ES-I3 (cell line): Measurements from ENCODE around the gene CYP1B1.
A peak's percentile ranks its signal among the peaks of the same experiment; 100 is the strongest.
"Not testable (repeated sequence)": the region's sequence is repeated elsewhere in the genome, so short reads cannot be mapped to it uniquely, and the experiment has no call there.

Experiments
- H3K36me3 ChIP-seq: 2 replicates; pipeline ENCODE4 v1.6.1; 2013; ENCODE audit warnings: mild to moderate bottlenecking, low read length, control low read depth, moderate library complexity; ENCODE audit not compliant: insufficient read depth
- H3K4me1 ChIP-seq: 2 replicates; pipeline ENCODE4 v1.6.1; 2013; ENCODE audit warnings: mild to moderate bottlenecking, control low read depth, low read length; ENCODE audit not compliant: insufficient read depth
- H3K9ac ChIP-seq: 2 replicates; pipeline ENCODE4 v1.6.1; 2013; ENCODE audit warnings: low read depth, mild to moderate bottlenecking, low read length, moderate library complexity
- H3K9me3 ChIP-seq: 2 replicates; pipeline ENCODE4 v1.6.1; 2013; ENCODE audit warnings: mild to moderate bottlenecking, low read length, moderate library complexity; ENCODE audit not compliant: control insufficient read depth, insufficient read depth

The CYP1B1 gene

DNA sequence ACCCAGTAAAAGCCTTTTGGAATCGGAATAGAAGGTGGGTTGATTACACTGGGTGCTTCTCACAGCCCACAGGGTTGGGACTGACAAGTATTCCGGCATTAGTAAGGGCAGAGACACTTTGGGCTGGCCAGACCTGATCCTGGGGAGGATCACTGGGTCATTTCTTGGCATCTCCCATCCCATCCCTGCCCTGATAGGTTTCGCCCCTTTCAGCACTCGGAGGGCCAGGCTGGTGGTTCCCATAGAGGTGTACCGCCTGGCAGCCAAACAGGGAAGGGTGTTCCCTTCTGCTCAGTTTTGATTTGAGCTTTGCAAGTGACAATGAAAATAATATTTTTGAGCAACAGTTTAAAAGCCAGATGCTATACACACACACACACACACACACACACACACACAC is 37.3 kb downstream of the CYP1B1 start:
- Histone ChIP-seq H3K4me1 (no peaks in the 10 kb centered on the region), H3K9me3 (no peaks in the 10 kb centered on the region), H3K9ac (peak overlapping the region; percentile 45; the same call in 1 of the 2 replicates), H3K36me3 (no peaks in the 10 kb centered on the region)

DNA sequence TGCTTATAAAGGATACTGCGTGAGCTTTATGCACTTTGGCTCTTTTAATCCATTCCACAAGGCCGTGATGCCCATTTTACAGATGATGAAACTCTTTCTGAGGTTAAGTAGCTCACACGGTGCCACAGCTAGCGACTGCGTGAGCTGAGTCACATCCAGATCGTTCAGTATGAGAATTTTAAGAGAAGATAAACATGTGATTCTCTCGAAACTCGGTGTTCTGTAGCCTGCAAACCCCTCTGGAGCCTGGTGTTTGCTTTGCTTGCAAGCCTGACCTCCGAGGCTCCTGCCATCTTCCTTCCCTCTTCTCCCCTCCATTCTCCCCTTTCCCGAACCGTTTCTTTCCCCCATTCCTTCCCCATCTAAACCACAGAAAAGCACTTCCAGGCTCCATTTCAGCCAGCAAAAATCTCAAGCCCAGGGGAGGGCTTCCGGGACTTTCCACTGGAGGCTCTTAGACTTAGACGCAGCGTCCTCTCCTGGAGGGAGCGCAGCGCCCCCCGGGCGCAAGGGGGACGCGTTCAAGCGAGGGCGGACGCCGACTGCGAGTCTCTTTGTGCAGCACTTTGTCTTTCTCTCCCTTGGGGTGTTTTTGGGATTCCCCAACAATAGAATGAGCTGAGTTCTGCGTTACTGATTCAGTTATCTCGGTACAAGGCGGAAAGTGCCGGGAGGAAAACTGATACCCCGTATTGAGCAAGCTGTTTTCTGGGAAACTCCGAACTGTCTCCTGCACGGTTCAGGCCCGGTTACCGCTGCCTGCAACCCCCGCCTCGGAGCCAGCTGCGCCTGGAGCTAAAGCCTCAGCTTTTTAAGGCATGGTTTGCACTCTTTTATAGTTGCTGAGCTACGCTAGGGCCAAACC is 38.0 kb downstream of the CYP1B1 start:
- Histone ChIP-seq H3K4me1 (no peaks in the 10 kb centered on the region), H3K9ac (peak overlapping the region; percentile 45; the same call in 1 of the 2 replicates), H3K36me3 (no peaks in the 10 kb centered on the region), H3K9me3 (no peaks in the 10 kb centered on the region; the same call in 1 of the 2 replicates)

DNA sequence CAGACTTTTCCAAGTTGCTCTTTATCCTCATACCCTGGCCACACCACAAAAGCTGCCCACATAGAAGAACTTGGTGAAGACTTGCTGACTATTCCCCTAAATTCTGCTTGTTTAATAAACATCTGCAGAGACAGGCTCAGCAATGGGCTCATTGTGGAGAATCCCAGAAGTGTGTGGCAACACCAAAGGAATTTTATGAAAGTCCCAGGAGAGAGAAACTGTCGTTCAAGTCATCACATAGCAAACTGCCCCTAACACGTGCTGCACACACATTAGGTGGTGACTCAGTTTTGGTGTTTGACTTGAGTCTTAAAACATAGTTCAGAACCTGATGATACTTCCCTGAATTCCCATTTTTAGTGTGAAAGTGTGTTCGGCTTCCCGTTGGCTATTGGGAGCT is 38.6 kb downstream of the CYP1B1 start:
- H3K4me1 ChIP-seq: no peaks in the 10 kb centered on the region
- no peak overlapping the region for H3K9ac ChIP-seq
- no peaks in the 10 kb centered on the region; the same call in 1 of the 2 replicates for H3K9me3 ChIP-seq
- H3K36me3 ChIP-seq: no peaks in the 10 kb centered on the region

DNA sequence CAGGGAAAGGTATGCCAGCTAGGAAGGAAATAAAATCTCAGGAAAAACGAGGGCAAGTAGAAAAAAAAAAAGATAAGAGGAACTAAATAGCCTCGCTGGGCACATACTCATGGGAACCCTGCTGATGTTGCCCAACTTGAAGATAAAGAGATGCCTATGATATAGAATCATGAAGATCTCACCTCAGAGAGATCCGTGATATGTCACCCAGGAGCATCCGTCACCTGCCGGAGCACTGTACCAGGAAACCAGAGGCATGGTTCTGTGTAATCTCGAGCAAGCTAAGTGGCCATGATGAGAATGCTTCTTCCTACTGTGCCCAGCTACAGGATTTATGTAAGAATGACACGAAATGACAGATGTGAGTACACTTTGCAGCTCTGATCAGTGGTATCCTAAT is 40.0 kb downstream of the CYP1B1 start:
- no peaks in the 10 kb centered on the region; the same call in 1 of the 2 replicates for H3K9me3 ChIP-seq
- H3K9ac ChIP-seq: no peak overlapping the region
- no peaks in the 10 kb centered on the region for H3K36me3 ChIP-seq
- no peaks in the 10 kb centered on the region for H3K4me1 ChIP-seq

DNA sequence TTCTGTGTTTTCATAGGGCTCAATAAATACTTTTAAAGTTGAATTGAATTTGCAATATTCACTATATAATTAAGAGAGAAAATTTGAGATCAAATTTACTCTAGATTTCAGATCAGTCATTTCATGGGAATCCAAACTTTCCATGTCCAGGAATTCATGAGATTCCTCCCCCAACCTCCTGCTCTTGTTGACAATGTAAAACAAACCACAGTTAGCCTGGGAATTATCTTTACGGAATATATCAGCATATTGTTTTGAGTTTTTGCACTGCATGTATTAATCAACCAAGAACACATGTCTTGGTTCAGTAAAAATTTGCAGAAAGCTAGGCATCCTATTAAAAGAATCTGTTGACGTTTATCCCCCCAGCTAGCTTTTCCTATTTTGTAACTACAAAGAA is 42.3 kb downstream of the CYP1B1 start:
- H3K9me3 ChIP-seq: no peaks in the 10 kb centered on the region; the same call in 1 of the 2 replicates
- H3K36me3 ChIP-seq: no peaks in the 10 kb centered on the region

DNA sequence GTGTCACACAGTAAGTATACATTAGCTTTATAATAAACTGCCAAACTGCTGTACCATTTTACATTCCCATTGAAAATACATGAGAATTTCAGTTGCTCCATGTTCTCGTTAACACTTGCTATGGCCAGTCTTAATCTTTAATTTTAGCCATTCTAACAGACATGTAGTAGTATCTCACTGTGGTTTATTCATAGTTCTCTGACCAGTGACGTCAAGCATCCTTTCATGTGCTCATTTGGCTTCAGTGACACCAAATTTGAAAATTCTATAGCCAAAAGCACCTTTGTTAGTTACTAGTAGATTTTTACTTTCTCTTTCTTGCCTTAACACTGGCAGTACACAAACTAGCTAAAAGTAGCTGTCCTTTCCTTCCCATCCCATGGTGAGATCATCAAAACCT is 43.0 kb downstream of the CYP1B1 start:
- H3K4me1 ChIP-seq: no peaks in the 10 kb centered on the region
- no peaks in the 10 kb centered on the region; the same call in 1 of the 2 replicates for H3K9me3 ChIP-seq
- H3K36me3 ChIP-seq: no peaks in the 10 kb centered on the region
- no peak overlapping the region for H3K9ac ChIP-seq

More for the DNA sequence above, 42.3 kb downstream of the CYP1B1 start:
- Histone ChIP-seq H3K4me1 (no peaks in the 10 kb centered on the region), H3K9ac (no peak overlapping the region)

DNA sequence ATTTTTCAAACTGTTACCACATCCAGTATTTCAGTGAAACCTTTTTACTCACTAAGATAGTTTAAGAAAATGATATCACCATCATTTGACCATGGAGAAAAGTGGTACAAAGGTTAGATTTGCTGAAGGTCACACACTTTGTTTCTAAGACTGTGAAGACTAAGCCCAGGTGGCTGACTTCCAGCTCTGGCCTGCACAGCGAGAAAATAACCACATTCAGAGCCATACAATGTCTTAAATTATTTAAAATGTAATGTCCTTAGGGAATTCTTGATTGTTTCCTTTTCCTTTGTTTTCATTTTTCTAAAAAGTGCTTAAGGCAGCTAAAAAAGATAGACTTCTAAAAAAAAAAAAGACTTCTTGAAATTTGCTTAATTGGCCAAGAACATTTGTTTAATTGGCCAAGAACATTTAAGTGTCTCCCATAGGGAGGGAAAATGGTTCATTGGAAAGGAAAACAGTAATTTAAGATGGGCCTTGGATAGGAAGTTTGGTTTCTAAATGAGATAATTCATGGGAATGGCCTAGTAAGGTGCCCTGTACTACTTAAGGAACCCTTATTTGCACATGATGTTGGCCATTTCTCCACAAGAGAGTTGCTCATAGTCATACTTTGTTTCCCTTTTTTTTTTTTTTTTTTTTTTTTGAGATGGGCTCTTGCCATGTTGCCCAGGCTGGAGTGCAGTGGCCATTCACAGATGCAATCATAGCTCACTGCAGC is 45.2 kb downstream of the CYP1B1 start:
- Histone ChIP-seq H3K9ac (no peak overlapping the region), H3K4me1 (no peaks in the 10 kb centered on the region), H3K9me3 (no peaks in the 10 kb centered on the region; the same call in 1 of the 2 replicates), H3K36me3 (no peaks in the 10 kb centered on the region)

DNA sequence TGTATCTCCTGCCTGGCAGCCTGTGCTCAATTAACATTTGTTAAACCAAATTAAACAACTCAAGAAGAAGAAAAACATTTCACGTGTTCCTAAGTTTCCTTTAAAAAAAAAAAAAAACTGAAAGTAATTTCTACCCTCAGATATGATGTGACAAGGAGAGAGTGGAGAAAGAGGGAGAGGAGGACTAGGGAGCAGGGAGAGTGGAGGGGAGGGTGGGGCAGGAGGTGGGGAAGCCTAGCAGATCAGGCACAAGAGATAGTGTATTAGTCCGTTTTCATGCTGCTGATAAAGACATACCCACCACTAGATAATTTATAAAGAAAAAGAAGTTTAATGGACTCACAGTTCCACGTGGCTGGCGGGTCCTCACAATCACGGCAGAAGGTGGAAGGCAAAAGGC is 46.4 kb downstream of the CYP1B1 start:
- Histone ChIP-seq H3K9me3 (no peaks in the 10 kb centered on the region; the same call in 1 of the 2 replicates), H3K9ac (no peak overlapping the region), H3K4me1 (no peaks in the 10 kb centered on the region), H3K36me3 (no peaks in the 10 kb centered on the region)

DNA sequence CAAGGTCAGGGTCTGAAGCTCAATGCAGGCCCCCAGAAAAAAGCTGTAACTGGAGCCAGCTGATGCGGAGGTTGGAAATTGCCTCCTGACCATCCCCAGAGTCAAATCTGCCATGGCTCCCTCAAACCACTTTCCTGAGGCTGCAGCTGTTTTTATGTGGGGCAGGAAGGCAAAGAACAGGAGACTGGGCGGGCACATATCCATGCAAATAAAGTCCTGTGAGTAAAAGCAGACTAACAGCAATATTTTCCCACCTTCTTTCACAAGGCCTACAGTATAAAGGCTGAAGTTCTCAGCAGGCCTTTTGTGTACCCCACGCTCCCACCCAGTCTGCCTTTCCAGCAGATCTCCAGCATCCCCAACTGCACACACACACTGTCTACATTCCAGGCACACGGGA is 47.1 kb downstream of the CYP1B1 start:
- no peak overlapping the region for H3K9ac ChIP-seq
- H3K4me1 ChIP-seq: no peaks in the 10 kb centered on the region
- H3K36me3 ChIP-seq: no peaks in the 10 kb centered on the region
- H3K9me3 ChIP-seq: no peaks in the 10 kb centered on the region; the same call in 1 of the 2 replicates

DNA sequence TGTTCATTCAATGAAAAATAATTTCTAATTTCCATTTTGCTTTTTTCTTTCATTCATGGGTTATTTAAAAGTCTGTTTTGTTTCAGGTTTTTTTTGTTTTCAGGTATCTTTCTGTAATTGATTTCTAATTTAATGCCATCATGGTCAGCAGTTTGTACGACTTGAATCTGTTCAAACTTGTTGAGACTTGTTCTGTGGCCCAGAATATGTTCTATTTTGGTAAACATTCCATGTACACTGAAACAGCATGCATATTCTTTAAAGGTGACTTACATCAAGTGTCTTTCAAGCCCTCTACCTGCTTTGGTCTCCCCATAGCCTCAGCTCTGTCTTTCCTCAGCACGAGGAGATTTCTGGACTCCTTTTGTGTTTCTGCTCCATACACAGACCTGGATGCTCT is 49.1 kb downstream of the CYP1B1 start:
- Histone ChIP-seq H3K36me3 (no peaks in the 10 kb centered on the region), H3K9ac (no peak overlapping the region), H3K9me3 (no peaks in the 10 kb centered on the region), H3K4me1 (no peaks in the 10 kb centered on the region)

DNA sequence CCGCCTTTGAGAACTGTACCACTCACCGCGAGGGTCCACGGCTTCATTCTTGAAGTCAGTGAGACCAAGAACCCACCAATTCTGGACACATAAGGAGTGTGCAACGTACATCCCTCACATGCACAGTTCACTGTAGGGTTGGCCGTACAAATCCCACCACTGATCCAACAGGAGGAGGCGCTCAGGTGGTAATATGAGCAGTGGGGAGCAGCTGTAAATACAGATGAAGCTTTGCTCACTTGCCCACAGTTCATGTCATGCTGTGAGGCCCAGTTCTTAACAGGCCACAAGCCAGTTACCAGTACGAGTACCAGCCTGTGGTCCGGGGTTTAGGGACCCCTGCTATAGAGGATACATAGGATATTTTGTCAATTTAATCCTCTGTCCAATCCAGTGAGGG is 54.4 kb downstream of the CYP1B1 start:
- Histone ChIP-seq H3K9ac (no peak overlapping the region), H3K9me3 (no peaks in the 10 kb centered on the region), H3K4me1 (peaks cover 2% of the 10 kb centered on the region), H3K36me3 (no peaks in the 10 kb centered on the region)

DNA sequence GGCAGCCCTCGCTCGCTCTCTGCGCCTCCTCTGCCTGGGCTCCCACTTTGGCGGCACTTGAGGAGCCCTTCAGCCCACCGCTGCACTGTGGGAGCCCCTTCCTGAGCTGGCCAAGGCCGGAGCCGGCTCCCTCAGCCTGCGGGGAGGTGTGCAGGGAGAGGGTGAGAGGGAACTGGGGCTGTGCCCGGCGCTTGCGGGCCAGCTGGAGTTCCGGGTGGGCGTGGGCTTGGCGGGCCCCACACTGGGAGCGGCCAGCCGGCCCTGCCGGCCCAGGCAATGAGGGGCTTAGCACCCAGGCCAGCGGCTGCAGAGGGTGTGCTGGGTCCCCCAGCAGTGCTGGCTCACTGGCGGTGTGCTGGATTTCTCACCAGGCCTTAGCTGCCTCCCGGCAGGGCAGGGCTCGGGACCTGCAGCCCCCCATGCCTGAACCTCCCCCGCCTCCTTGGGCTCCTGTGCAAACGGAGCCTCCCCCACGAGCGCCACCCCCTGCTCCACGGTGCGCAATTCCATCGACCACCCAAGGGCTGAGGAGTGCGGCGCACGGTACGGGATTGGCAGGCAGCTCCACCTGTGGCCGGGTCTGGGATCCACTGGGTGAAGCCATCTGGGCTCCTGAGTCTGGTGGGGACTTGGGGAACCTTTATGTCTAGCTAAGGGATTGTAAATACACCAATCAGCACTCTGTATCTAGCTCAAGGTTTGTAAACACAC is 55.4 kb downstream of the CYP1B1 start:
- not testable (repeated sequence) for H3K9ac ChIP-seq, H3K9me3 ChIP-seq, H3K4me1 ChIP-seq, H3K36me3 ChIP-seq

DNA sequence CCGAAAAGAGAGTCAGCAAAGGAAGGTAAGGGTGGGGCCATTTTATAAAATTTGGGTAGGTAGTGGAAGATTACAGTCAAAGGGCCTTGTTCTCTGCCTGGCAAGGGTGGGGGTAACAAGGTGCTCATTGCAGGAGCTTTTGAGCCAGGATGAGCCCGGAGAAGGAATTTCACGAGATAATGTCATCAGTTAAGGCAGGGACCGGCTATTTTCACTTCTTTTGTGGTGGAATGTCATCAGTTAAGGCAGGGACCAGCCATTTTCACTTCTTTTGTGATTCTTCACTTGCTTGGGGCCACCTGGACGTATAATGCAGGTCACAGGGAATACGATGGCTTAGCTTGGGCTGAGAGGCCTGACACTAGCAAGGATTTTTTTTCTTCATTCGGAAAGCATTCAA is 58.1 kb downstream of the CYP1B1 start:
- peaks cover 2% of the 10 kb centered on the region for H3K4me1 ChIP-seq
- no peak overlapping the region for H3K9ac ChIP-seq
- no peaks in the 10 kb centered on the region for H3K9me3 ChIP-seq
- no peaks in the 10 kb centered on the region for H3K36me3 ChIP-seq
